Thoracic aorta (tissue), 2 donors: ENCODE measurements around the gene OXCT1. TPM values are rescaled to one million over a fixed set of nuclear protein-coding genes. Genes with fewer than 3 reads are reported as not detected.

Source experiments
- ATAC-seq: fragments of 150-250 bp; one replicate; pipeline ENCODE4 v1.8.0; 2017; ENCODE audit warnings: low read depth; ENCODE audit not compliant: insufficient number of reproducible peaks, low FRiP score
- DNase-seq: peaks from one replicate; pipeline ENCODE4 v3.0.0-alpha.2; 2020; ENCODE audit warnings: low spot score
- H3K27ac ChIP-seq, 2 donors: fragments of 200-600 bp; sonication (generic); 1 replicate in 1 of 2; 2 replicates in 1 of 2; pipeline ENCODE4 v1.5.1; 2016; ENCODE audit warnings: mild to moderate bottlenecking in 2 of 2, moderate library complexity in 2 of 2
- H3K27me3 ChIP-seq: fragments of 200-600 bp; sonication (generic); replicated peaks from 2 replicates; pipeline ENCODE4 v1.6.0; 2016; ENCODE audit warnings: mild to moderate bottlenecking; ENCODE audit not compliant: insufficient read depth
- H3K36me3 ChIP-seq: fragments of 200-600 bp; sonication (generic); one replicate; pipeline ENCODE4 v1.5.1; 2016
- H3K4me1 ChIP-seq, 2 donors: fragments of 200-600 bp; sonication (generic); 1 replicate in 1 of 2; 2 replicates in 1 of 2; pipeline versions ENCODE4 v1.5.1 to v1.6.0; 2016; ENCODE audit warnings: low read depth in 2 of 2, mild to moderate bottlenecking in 1 of 2; ENCODE audit not compliant: control insufficient read depth in 1 of 2
- H3K4me3 ChIP-seq: fragments of 200-600 bp; sonication (generic); 2 replicates; pipeline ENCODE4 v1.5.1; 2016; ENCODE audit warnings: mild to moderate bottlenecking
- H3K9me3 ChIP-seq: fragments of 200-600 bp; sonication (generic); 2 replicates; pipeline ENCODE4 v1.5.1; 2016
- total RNA-seq, 2 donors: library from RNA; depleted of rRNA; stranded (reverse); fragments of >200 nt; gene quantifications; one replicate each; pipeline versions ENCODE4 v1.1.0 to v1.2.3, GENCODE V29; 2016
- TF ChIP-seq, protein P1 (sequence below): fragments of 200-600 bp; sonication (generic); IDR thresholded peaks from one replicate; pipeline ENCODE4 v1.5.1; 2019; ENCODE audit warnings: antibody characterized with exemption

The OXCT1 gene
- total RNA-seq = 10 to 100 TPM; 19.6 to 30.6 TPM

DNA sequence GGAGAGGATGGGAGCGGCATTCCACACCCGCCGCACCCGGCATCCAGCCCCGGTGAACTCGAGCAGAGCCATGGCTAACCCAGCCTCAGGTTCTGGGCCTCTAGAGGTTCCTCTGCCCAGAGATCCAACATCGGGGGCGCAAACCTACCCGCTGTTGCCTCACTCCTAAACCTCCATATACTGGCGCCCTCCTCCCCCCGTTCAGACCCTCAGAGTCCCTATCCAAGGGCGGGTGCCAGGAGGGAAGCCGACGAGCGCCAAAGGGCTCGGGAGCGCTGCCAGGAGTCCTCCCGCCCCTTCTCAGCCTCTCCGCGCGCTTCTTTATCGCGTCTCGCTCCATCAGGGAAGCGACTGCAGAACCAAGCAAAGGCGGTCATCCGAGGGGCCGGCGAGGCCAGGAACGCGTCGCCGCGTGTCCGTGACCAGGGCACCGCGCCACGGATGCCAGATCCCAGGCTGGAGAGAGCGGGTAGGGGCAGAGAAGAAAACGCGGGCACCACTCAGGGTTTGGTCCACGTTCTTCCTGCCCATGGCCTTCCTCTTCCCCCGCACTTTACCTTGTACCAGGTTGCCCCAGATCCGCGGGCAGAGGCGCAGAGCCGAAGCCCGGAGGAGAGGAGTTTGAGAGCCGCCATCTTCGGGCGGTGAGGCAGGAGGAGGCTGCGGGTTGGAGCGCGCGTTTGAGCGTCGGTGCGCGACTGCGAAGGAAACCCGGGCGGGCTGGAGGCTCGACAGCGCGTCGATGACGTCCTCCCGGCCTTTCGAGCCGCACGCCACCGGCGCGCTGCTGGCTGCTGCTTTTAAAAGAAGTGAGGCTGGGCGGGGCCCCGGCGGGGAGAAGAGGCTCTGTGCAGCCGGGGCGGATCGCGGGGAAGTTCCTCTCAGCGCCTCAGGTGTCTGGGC lies at the start of gene OXCT1:
Gene OXCT1 (minus strand): TSS at position 702 of the 903 bp plus-strand sequence. CDS start 67 bp downstream, at position 635.
- DNase-seq = no peak
- no peaks in the 10 kb centered on the region for H3K36me3 ChIP-seq
- H3K4me3 ChIP-seq = peak within 1 kb of the TSS; percentile 95
- H3K9me3 ChIP-seq = no peaks in the 10 kb centered on the region
- TF ChIP-seq, protein P1, sequence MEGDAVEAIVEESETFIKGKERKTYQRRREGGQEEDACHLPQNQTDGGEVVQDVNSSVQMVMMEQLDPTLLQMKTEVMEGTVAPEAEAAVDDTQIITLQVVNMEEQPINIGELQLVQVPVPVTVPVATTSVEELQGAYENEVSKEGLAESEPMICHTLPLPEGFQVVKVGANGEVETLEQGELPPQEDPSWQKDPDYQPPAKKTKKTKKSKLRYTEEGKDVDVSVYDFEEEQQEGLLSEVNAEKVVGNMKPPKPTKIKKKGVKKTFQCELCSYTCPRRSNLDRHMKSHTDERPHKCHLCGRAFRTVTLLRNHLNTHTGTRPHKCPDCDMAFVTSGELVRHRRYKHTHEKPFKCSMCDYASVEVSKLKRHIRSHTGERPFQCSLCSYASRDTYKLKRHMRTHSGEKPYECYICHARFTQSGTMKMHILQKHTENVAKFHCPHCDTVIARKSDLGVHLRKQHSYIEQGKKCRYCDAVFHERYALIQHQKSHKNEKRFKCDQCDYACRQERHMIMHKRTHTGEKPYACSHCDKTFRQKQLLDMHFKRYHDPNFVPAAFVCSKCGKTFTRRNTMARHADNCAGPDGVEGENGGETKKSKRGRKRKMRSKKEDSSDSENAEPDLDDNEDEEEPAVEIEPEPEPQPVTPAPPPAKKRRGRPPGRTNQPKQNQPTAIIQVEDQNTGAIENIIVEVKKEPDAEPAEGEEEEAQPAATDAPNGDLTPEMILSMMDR = no peak
- H3K27ac ChIP-seq = peak within 1 kb of the TSS; percentile 99
- H3K27me3 ChIP-seq = no peaks in the 10 kb centered on the region
- peaks cover 0 to 37% of the 10 kb centered on the region in 2 donors for H3K4me1 ChIP-seq
- ATAC-seq = peak; percentile 57

DNA sequence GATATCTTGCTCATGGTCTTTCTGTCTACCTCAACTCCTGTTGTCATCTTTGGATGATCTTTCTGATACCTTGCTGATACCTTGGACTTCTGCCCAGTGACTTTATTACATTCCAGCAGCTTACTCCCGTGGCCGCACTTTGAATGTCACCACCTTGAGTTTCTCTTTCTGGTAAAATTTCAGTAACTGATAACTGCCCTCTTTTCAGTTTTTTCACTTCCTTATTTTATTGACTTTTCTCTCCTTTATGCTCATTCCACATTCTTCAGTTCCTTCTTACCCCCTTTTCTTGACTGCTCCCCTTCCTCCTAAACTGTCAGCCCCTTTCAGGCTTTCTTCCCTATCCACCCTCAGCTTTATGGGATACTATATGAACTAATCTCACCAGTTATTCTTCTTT lies 47.9 kb upstream of the OXCT1 start:
- TF ChIP-seq, protein P1 = no peak
- H3K4me1 ChIP-seq = no peaks in the 10 kb centered on the region
- no peak for DNase-seq
- H3K27ac ChIP-seq = no peak overlapping the region
- H3K36me3 ChIP-seq = peaks cover 37% of the 10 kb centered on the region
- no peak overlapping the region for H3K4me3 ChIP-seq
- no peaks in the 10 kb centered on the region for H3K27me3 ChIP-seq
- ATAC-seq = no peak
- H3K9me3 ChIP-seq = no peaks in the 10 kb centered on the region

DNA sequence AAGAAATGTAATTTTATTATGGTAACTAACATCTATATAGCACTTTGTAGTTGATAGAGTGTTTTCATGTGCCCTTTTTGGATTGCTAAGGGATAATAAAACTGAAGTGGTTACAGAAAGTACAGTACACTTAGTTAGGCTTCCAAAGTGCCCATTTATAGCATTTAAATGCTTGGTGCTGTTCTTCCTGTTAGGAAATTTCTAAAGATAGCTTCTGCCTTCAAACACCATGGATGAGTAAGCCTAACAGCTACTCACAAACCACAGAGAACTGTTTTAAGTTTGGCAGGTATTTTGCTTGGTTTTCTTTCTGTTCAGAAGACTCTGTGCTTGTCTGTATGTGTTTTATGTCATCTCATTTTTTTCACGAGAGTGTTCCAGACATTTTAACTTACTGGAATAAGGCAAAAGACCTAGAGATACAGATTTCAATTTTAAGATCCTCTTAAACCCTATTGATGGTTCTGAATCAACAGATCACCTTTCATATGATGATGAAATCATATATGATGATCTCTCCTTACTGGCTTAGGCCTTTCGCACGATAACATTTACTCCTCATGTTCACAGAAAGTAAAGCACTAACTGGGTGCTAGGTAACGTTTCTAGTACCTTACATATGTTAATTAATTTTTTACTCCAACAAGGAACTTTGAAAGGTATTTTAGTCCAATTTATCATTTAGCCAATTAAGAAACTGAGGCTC lies 38.3 kb upstream of the OXCT1 start:
- H3K27ac ChIP-seq = peak overlapping the region in 1 of 2 donors; percentile 34
- H3K4me3 ChIP-seq = no peak overlapping the region
- TF ChIP-seq, protein P1 = no peak
- H3K27me3 ChIP-seq = no peaks in the 10 kb centered on the region
- H3K9me3 ChIP-seq = no peaks in the 10 kb centered on the region
- peaks cover 10 to 25% of the 10 kb centered on the region in 2 donors for H3K4me1 ChIP-seq
- DNase-seq = no peak
- peaks cover 33% of the 10 kb centered on the region for H3K36me3 ChIP-seq
- no peak for ATAC-seq

DNA sequence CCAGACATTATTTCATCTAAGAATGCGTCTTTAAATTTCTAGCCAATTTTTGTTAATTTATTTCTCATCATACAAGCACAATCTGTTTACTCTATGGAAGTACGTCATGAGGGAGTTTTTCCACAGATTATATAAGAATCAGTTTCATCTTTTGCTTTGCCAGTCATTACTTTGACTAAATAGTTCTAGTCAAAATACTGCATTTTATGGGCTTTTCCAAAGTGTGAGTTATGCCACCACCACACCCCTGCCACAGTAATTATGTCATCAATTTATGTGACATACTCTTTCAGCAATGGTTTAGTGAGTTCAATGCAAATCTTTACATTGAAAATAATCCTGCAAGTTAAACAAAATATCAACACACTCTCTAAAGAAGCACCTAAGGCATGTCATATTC lies 35.9 kb upstream of the OXCT1 start:
- Histone ChIP-seq H3K4me1 (peaks cover 10 to 25% of the 10 kb centered on the region in 2 donors), H3K27me3 (no peaks in the 10 kb centered on the region), H3K4me3 (no peak overlapping the region), H3K9me3 (no peaks in the 10 kb centered on the region), H3K27ac (no peak overlapping the region), H3K36me3 (peaks cover 21% of the 10 kb centered on the region)
- DNase-seq = no peak
- ATAC-seq = no peak
- TF ChIP-seq, protein P1 = no peak
